Right lobe of liver (tissue), 4 donors: ENCODE results near the gene TMEM151B.

Experiments used
- CTCF ChIP-seq, 4 donors: fragments of 200-600 bp in 3 of 4; fragments of 450-650 bp in 1 of 4; IDR thresholded peaks; one replicate each; pipeline versions ENCODE4 v1.5.1 to v1.8.0; 2016 to 2022; ENCODE audit warnings: antibody characterized with exemption in 4 of 4, mild to moderate bottlenecking in 2 of 4
- POLR2A ChIP-seq: fragments of 450-650 bp; IDR thresholded peaks from one replicate; pipeline ENCODE4 v1.6.1; 2017; ENCODE audit warnings: antibody characterized with exemption, mild to moderate bottlenecking
- donor health status: DM: no; HTN: no; CAD: no.
- donor health status: DM: no; HTN: no; CAD: no.
- donor health status: DM: no; HTN: yes; CAD: no.

DNA sequence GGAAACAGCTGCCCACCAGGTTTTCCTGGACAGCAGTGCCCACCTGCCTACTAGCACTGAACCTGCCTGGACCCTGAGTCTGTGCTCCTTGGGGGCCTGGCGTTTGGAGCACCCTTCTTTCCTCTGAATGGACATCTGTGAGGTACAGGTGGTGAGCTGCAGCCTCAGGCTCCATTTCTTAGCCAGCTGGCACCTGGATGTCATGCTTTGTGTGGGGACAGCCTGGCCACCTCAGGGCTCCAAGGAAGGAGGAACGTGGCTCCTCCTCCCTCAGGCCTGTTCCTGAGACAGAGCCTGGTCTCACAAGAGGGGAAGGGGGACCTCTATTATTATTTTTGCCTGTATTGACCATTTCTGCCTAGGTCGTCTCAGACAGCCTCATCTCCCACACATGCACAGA, 8.1 kb downstream of the TMEM151B start:
- TF ChIP-seq POLR2A (no peak), CTCF (IDR thresholded peaks at IDR 0.05) (no peak)
